Peyer's patch (tissue), 4 donors: ENCODE measurements around the gene DOCK1. TPM values are rescaled to one million over a fixed set of nuclear protein-coding genes. Genes with fewer than 3 reads are reported as not detected.

ENCODE experiments used
- DNase-seq, 3 donors: peaks; one replicate each; pipeline ENCODE4 v3.0.0-alpha.2; 2017 to 2019
- H3K27ac ChIP-seq, 4 donors: fragments of 200-600 bp; sonication (generic); one replicate each; pipeline ENCODE4 v1.5.1; 2016 to 2019
- H3K27me3 ChIP-seq, 2 donors: fragments of 200-600 bp; sonication (generic); one replicate each; pipeline ENCODE4 v1.5.1; 2019
- H3K36me3 ChIP-seq, 3 donors: fragments of 200-600 bp; sonication (generic); one replicate each; pipeline ENCODE4 v1.5.1; 2016 to 2019
- H3K4me1 ChIP-seq, 4 donors: fragments of 200-600 bp; sonication (generic); one replicate each; pipeline ENCODE4 v1.5.1; 2016 to 2019
- H3K4me3 ChIP-seq, 4 donors: fragments of 200-600 bp; sonication (generic); 1 replicate in 3 of 4; 2 replicates in 1 of 4; pipeline ENCODE4 v1.5.1; 2016 to 2019; ENCODE audit warnings: mild to moderate bottlenecking in 1 of 4
- H3K9me3 ChIP-seq, 4 donors: fragments of 200-600 bp; sonication (generic); one replicate each; pipeline ENCODE4 v1.5.1; 2016 to 2019; ENCODE audit warnings: mild to moderate bottlenecking in 1 of 4
- CTCF ChIP-seq, 6 experiments: fragments of 450-650 bp in 4 of 6; fragments of 200-600 bp in 2 of 6; sonication (generic) in 1 of 6; IDR thresholded peaks; one replicate each; pipeline ENCODE4 v1.5.1; 2017 to 2019; ENCODE audit warnings: antibody characterized with exemption in 6 of 6, mild to moderate bottlenecking in 3 of 6, moderate library complexity in 1 of 6
- POLR2A ChIP-seq, 2 donors: fragments of 450-650 bp; IDR thresholded peaks; one replicate each; pipeline ENCODE4 v1.5.1; 2017; ENCODE audit warnings: antibody characterized with exemption in 2 of 2, mild to moderate bottlenecking in 2 of 2, moderate library complexity in 2 of 2
- total RNA-seq, 4 donors: library from RNA; depleted of rRNA; stranded (reverse); fragments of >200 nt; gene quantifications; one replicate each; pipeline ENCODE4 v1.1.0, GENCODE V29; 2016

The DOCK1 gene
- total RNA-seq, 4 donors from 2014 or later: 42.0 to 117 (median 92.2) TPM

- Histone ChIP-seq H3K27me3 (no peaks in the 10 kb centered on the region), H3K4me3 (no peak overlapping the region), H3K4me1 (no peaks in the 10 kb centered on the region), H3K27ac (no peak overlapping the region), H3K36me3 (peaks cover 0 to 26% (median 0%) of the 10 kb centered on the region in 3 donors), H3K9me3 (no peaks in the 10 kb centered on the region)
- TF ChIP-seq POLR2A (IDR thresholded peaks at IDR 0.05): no peak
- TF ChIP-seq CTCF (IDR thresholded peaks at IDR 0.05): no peak
- no peak for DNase-seq
Observed at GRCh38 chr10:127414024-127414423, 508.8 kb downstream of the DOCK1 start.

GRCh38 chr10:127415116-127415515 lies 509.9 kb downstream of the DOCK1 start:
- Histone ChIP-seq H3K27me3 (no peaks in the 10 kb centered on the region), H3K27ac (no peak overlapping the region), H3K4me1 (no peaks in the 10 kb centered on the region), H3K9me3 (no peaks in the 10 kb centered on the region), H3K4me3 (no peak overlapping the region), H3K36me3 (peaks cover 0 to 37% (median 0%) of the 10 kb centered on the region in 3 donors)
- no peak for DNase-seq
- TF ChIP-seq POLR2A (IDR thresholded peaks at IDR 0.05) (no peak), CTCF (IDR thresholded peaks at IDR 0.05) (no peak)

- Histone ChIP-seq H3K36me3 (peaks cover 0 to 40% (median 0%) of the 10 kb centered on the region in 3 donors), H3K27me3 (no peaks in the 10 kb centered on the region), H3K9me3 (no peaks in the 10 kb centered on the region), H3K4me1 (no peaks in the 10 kb centered on the region), H3K27ac (no peak overlapping the region), H3K4me3 (no peak overlapping the region)
- DNase-seq: no peak
- TF ChIP-seq POLR2A (IDR thresholded peaks at IDR 0.05): no peak
- TF ChIP-seq CTCF (IDR thresholded peaks at IDR 0.05): no peak
Observed at GRCh38 chr10:127415901-127416581, 510.8 kb downstream of the DOCK1 start.

- Histone ChIP-seq H3K9me3 (no peaks in the 10 kb centered on the region), H3K36me3 (peaks cover 0 to 43% (median 0%) of the 10 kb centered on the region in 3 donors), H3K27ac (no peak overlapping the region), H3K4me3 (no peak overlapping the region), H3K4me1 (no peaks in the 10 kb centered on the region), H3K27me3 (no peaks in the 10 kb centered on the region)
- TF ChIP-seq CTCF (IDR thresholded peaks at IDR 0.05): no peak
- TF ChIP-seq POLR2A (IDR thresholded peaks at IDR 0.05): no peak
- no peak for DNase-seq
Observed at GRCh38 chr10:127417031-127417430, 511.8 kb downstream of the DOCK1 start.

- TF ChIP-seq CTCF (IDR thresholded peaks at IDR 0.05): no peak
- TF ChIP-seq POLR2A (IDR thresholded peaks at IDR 0.05): no peak
Observed at GRCh38 chr10:127417686-127418401, 512.6 kb downstream of the DOCK1 start.

More at GRCh38 chr10:127417686-127418401, 512.6 kb downstream of the DOCK1 start:
- Histone ChIP-seq H3K27ac (no peak overlapping the region), H3K27me3 (no peaks in the 10 kb centered on the region), H3K4me3 (no peak overlapping the region), H3K9me3 (no peaks in the 10 kb centered on the region), H3K4me1 (no peaks in the 10 kb centered on the region), H3K36me3 (peaks cover 0 to 43% (median 0%) of the 10 kb centered on the region in 3 donors)
- no peak for DNase-seq
